GM23248 (cell line): ENCODE measurements around the gene MLNR. TPM values are rescaled to one million over a fixed set of nuclear protein-coding genes. Genes with fewer than 3 reads are reported as not detected.

ENCODE experiments used
- DNase-seq: peaks from one replicate; pipeline ENCODE4 v3.0.0-alpha.2; 2015
- H2AFZ ChIP-seq: fragments of 200-600 bp; sonication (generic); 2 replicates; pipeline ENCODE4 v1.6.1; 2016; ENCODE audit warnings: antibody characterized with exemption
- H3F3A ChIP-seq: fragments of 200-600 bp; sonication (generic); 2 replicates; pipeline ENCODE4 v1.6.1; 2016; ENCODE audit warnings: mild to moderate bottlenecking, antibody characterized with exemption, mixed run types; ENCODE audit not compliant: insufficient read depth
- H3K27ac ChIP-seq: fragments of 200-600 bp; sonication (generic); 2 replicates; pipeline ENCODE4 v1.5.1; 2016; ENCODE audit warnings: mild to moderate bottlenecking
- H3K27me3 ChIP-seq: fragments of 200-600 bp; sonication (generic); replicated peaks from 2 replicates; pipeline ENCODE4 v1.6.1; 2016; ENCODE audit warnings: mild to moderate bottlenecking; ENCODE audit not compliant: insufficient read depth
- H3K36me3 ChIP-seq: fragments of 200-600 bp; sonication (generic); 2 replicates; pipeline ENCODE4 v1.6.1; 2016; ENCODE audit warnings: low read depth, mild to moderate bottlenecking
- H3K4me1 ChIP-seq: fragments of 200-600 bp; sonication (generic); 2 replicates; pipeline ENCODE4 v1.6.1; 2016; ENCODE audit warnings: mild to moderate bottlenecking; ENCODE audit not compliant: insufficient read depth
- H3K4me2 ChIP-seq: fragments of 200-600 bp; sonication (generic); one replicate; pipeline ENCODE4 v1.6.1; 2016; ENCODE audit warnings: mild to moderate bottlenecking; ENCODE audit not compliant: unreplicated experiment
- H3K4me3 ChIP-seq: fragments of 200-600 bp; sonication (generic); 2 replicates; pipeline ENCODE4 v1.5.1; 2016; ENCODE audit warnings: mild to moderate bottlenecking
- H3K79me2 ChIP-seq: fragments of 200-600 bp; sonication (generic); 2 replicates; pipeline ENCODE4 v1.6.1; 2016; ENCODE audit warnings: mild to moderate bottlenecking; ENCODE audit not compliant: insufficient read depth
- H3K9ac ChIP-seq: fragments of 200-600 bp; sonication (generic); 2 replicates; pipeline ENCODE4 v1.6.1; 2016; ENCODE audit warnings: mild to moderate bottlenecking
- H3K9me2 ChIP-seq: fragments of 200-600 bp; sonication (generic); 2 replicates; pipeline ENCODE4 v1.6.1; 2016; ENCODE audit warnings: mixed run types, mild to moderate bottlenecking, moderate library complexity; ENCODE audit not compliant: insufficient read depth
- H3K9me3 ChIP-seq: fragments of 200-600 bp; sonication (generic); one replicate; pipeline ENCODE4 v1.6.1; 2017; ENCODE audit warnings: low read depth
- H4K20me1 ChIP-seq: fragments of 200-600 bp; sonication (generic); 2 replicates; pipeline ENCODE4 v1.6.0; 2016; ENCODE audit not compliant: insufficient read depth
- EZH2 ChIP-seq: fragments of 200-600 bp; sonication (generic); IDR thresholded peaks from 2 replicates; pipeline ENCODE4 v1.6.1; 2018; ENCODE audit warnings: antibody characterized with exemption, mild to moderate bottlenecking; ENCODE audit not compliant: insufficient read depth, poor library complexity, severe bottlenecking
- EZH2phosphoT487 ChIP-seq: fragments of 200-600 bp; sonication (generic); IDR thresholded peaks from 2 replicates; pipeline ENCODE4 v1.6.1; 2018; ENCODE audit warnings: antibody characterized with exemption, moderate library complexity, mild to moderate bottlenecking, low read depth; ENCODE audit not compliant: insufficient read depth
- WGBS, 2 experiments: methylation state at CpG; one replicate each; pipeline ENCODE4 v1.1.6; 2015 to 2017; ENCODE audit warnings: low lambda C conversion rate in 2 of 2, low coverage in 1 of 2; ENCODE audit errors: missing lambda C conversion rate in 2 of 2; 5-methylcytosine and 5-hydroxymethylcytosine counted together
- in situ Hi-C: fragments of 300-500 bp; cut with MboI; formaldehyde crosslinking; loops from 2 replicates; pipeline ENCODE4 v1.15.0; 2020
- polyA plus RNA-seq: library from polyadenylated mRNA; unstranded; fragments of >200 nt; fragmentation: Nextera tagmentation; extraction: Ambion mirVana; gene quantifications from 2 replicates; pipeline ENCODE4 v1.2.1, GENCODE V29; 2016
- total RNA-seq: library from RNA; depleted of rRNA; stranded (reverse); fragments of >200 nt; shearing (Covaris generic); gene quantifications from 2 replicates; pipeline ENCODE4 v1.2.3, GENCODE V29; 2014

MLNR gene
- total and polyA plus RNA-seq, 2 experiments from 2014 or later: not detected

- in situ Hi-C loops: no loop called here
- H3K79me2 ChIP-seq: no peaks in the 10 kb centered on the region
- H3K4me3 ChIP-seq: no peak overlapping the region
- no peaks in the 10 kb centered on the region for H3K4me1 ChIP-seq
- H3K36me3 ChIP-seq: peaks cover 24% of the 10 kb centered on the region
- no peak overlapping the region for H3K27ac ChIP-seq
- TF ChIP-seq EZH2: no peak
- TF ChIP-seq EZH2phosphoT487: no peak
- H3K4me2 ChIP-seq: no peak overlapping the region
- no peaks in the 10 kb centered on the region for H3K27me3 ChIP-seq
- no peaks in the 10 kb centered on the region for H4K20me1 ChIP-seq
- no peak for DNase-seq
- peaks cover 31% of the 10 kb centered on the region for H3F3A ChIP-seq
- no peak overlapping the region for H3K9ac ChIP-seq
- H2AFZ ChIP-seq: no peak overlapping the region
- whole genome bisulfite sequencing, 2 experiments: 96% methylated on average over 5 of the region's 5 CpGs
- no peaks in the 10 kb centered on the region for H3K9me2 ChIP-seq
- H3K9me3 ChIP-seq: no peaks in the 10 kb centered on the region
Measured at GRCh38 chr13:49210669-49211068, 9.5 kb upstream of the MLNR start.

GRCh38 chr13:49213539-49213938, 6.6 kb upstream of the MLNR start:
- no peak overlapping the region for H3K4me3 ChIP-seq
- no peak for TF ChIP-seq EZH2
- no peak for TF ChIP-seq EZH2phosphoT487
- no peak for DNase-seq
- no peaks in the 10 kb centered on the region for H3K9me2 ChIP-seq
- in situ Hi-C loops: no loop called here
- peaks cover 15% of the 10 kb centered on the region for H3K27me3 ChIP-seq
- no peak overlapping the region for H3K27ac ChIP-seq
- H3K4me1 ChIP-seq: no peaks in the 10 kb centered on the region
- H4K20me1 ChIP-seq: no peaks in the 10 kb centered on the region
- H3K4me2 ChIP-seq: no peak overlapping the region
- H3K36me3 ChIP-seq: peaks cover 2% of the 10 kb centered on the region; the same call in 1 of the 2 replicates
- 100% methylated on average over 1 of the region's 1 CpG for WGBS, 2 experiments
- no peaks in the 10 kb centered on the region for H3K79me2 ChIP-seq
- H3F3A ChIP-seq: peaks cover 22% of the 10 kb centered on the region
- H3K9me3 ChIP-seq: no peaks in the 10 kb centered on the region
- H3K9ac ChIP-seq: no peak overlapping the region
- no peak overlapping the region for H2AFZ ChIP-seq

GRCh38 chr13:49213997-49214916, 5.9 kb upstream of the MLNR start:
- H3K4me3 ChIP-seq: no peak overlapping the region
- no peaks in the 10 kb centered on the region for H3K79me2 ChIP-seq
- H3K9ac ChIP-seq: no peak overlapping the region
- H3K27ac ChIP-seq: no peak overlapping the region
- peaks cover 22% of the 10 kb centered on the region for H3K27me3 ChIP-seq
- no peaks in the 10 kb centered on the region for H3K4me1 ChIP-seq
- no peaks in the 10 kb centered on the region for H4K20me1 ChIP-seq
- peaks cover 18% of the 10 kb centered on the region for H3F3A ChIP-seq
- H2AFZ ChIP-seq: no peak overlapping the region
- no peak overlapping the region for H3K4me2 ChIP-seq
- WGBS, 2 experiments: 49 to 56% methylated on average over 6 of the region's 6 CpGs
- in situ Hi-C loops: no loop called here
- no peak for TF ChIP-seq EZH2phosphoT487
- H3K9me2 ChIP-seq: no peaks in the 10 kb centered on the region
- DNase-seq: peak; percentile 9
- H3K36me3 ChIP-seq: no peaks in the 10 kb centered on the region; the same call in 1 of the 2 replicates
- H3K9me3 ChIP-seq: no peaks in the 10 kb centered on the region

- H3K27ac ChIP-seq: no peak overlapping the region
- no peaks in the 10 kb centered on the region for H3K79me2 ChIP-seq
- H3K9ac ChIP-seq: no peak overlapping the region
- no peaks in the 10 kb centered on the region; the same call in 1 of the 2 replicates for H3K36me3 ChIP-seq
- H3K9me2 ChIP-seq: no peaks in the 10 kb centered on the region
- H3K4me1 ChIP-seq: no peaks in the 10 kb centered on the region
- H4K20me1 ChIP-seq: no peaks in the 10 kb centered on the region
- H3K4me3 ChIP-seq: no peak overlapping the region
- H3K4me2 ChIP-seq: no peak overlapping the region
- no peak overlapping the region for H2AFZ ChIP-seq
- H3F3A ChIP-seq: peaks cover 18% of the 10 kb centered on the region
- H3K27me3 ChIP-seq: peaks cover 28% of the 10 kb centered on the region
- in situ Hi-C loops: no loop called here
- no peak for TF ChIP-seq EZH2
- H3K9me3 ChIP-seq: no peaks in the 10 kb centered on the region
- WGBS, 2 experiments: 45 to 48% methylated on average over 6 of the region's 6 CpGs
- peak; percentile 24 for DNase-seq
Measured at GRCh38 chr13:49214917-49215376, 5.2 kb upstream of the MLNR start.
